HG02759 (cell line): Measurements from ENCODE around the gene AK4.

Experiments used
- ATAC-seq: cut with Tn5 transposase; IDR thresholded peaks from one replicate; pipeline ENCODE4 v1.9.1; 2021; ENCODE audit warnings: mild to moderate bottlenecking, moderate library complexity; ENCODE audit not compliant: unreplicated experiment

Gene AK4

GRCh38 chr1:65269612-65270011 lies 121.6 kb downstream of the AK4 start:
- ATAC-seq, result no peak

- ATAC-seq, result no peak
These were observed 128.4 kb downstream of the AK4 start for GRCh38 chr1:65276197-65276939.

- no peak for ATAC-seq
These were observed 129.8 kb downstream of the AK4 start for GRCh38 chr1:65277605-65278347.

GRCh38 chr1:65278376-65279069 lies 130.5 kb downstream of the AK4 start:
- ATAC-seq, result no peak

GRCh38 chr1:65279070-65279779 lies 131.2 kb downstream of the AK4 start:
- ATAC-seq, result no peak
